Smooth muscle cell (in vitro differentiated cells): ENCODE measurements around the gene RSAD1. TPM values are rescaled to one million over a fixed set of nuclear protein-coding genes. Genes with fewer than 3 reads are reported as not detected.

Experiments
- DNase-seq: peaks from one replicate; lab custom pipeline; 2025; ENCODE audit not compliant: unreplicated experiment; lab: John Stamatoyannopoulos, UW
- H2AFZ ChIP-seq: fragments of 200-600 bp; sonication (generic); 2 replicates; pipeline ENCODE4 v1.6.0; 2016; ENCODE audit warnings: antibody characterized with exemption, low read depth, mild to moderate bottlenecking
- H3F3A ChIP-seq: fragments of 200-600 bp; sonication (generic); 2 replicates; pipeline ENCODE4 v1.6.0; 2017; ENCODE audit warnings: antibody characterized with exemption, low read depth
- H3K27ac ChIP-seq: fragments of 200-600 bp; sonication (generic); 2 replicates; pipeline ENCODE4 v1.5.1; 2016; ENCODE audit warnings: low read depth, mild to moderate bottlenecking
- H3K27me3 ChIP-seq: fragments of 200-600 bp; sonication (generic); 2 replicates; pipeline ENCODE4 v1.6.1; 2016; ENCODE audit warnings: low read depth, mild to moderate bottlenecking
- H3K36me3 ChIP-seq: fragments of 200-600 bp; sonication (generic); 2 replicates; pipeline ENCODE4 v1.5.1; 2016; ENCODE audit warnings: low read depth
- H3K4me1 ChIP-seq: fragments of 200-600 bp; sonication (generic); 2 replicates; pipeline ENCODE4 v1.5.1; 2016; ENCODE audit warnings: low read depth
- H3K4me2 ChIP-seq: fragments of 200-600 bp; sonication (generic); 2 replicates; pipeline ENCODE4 v1.6.0; 2016; ENCODE audit warnings: mild to moderate bottlenecking
- H3K4me3 ChIP-seq: fragments of 200-600 bp; sonication (generic); 2 replicates; pipeline ENCODE4 v1.5.1; 2016; ENCODE audit warnings: mild to moderate bottlenecking
- H3K79me2 ChIP-seq: fragments of 200-600 bp; sonication (generic); 2 replicates; pipeline ENCODE4 v1.6.0; 2016; ENCODE audit warnings: low read depth, mild to moderate bottlenecking
- H3K9ac ChIP-seq: fragments of 200-600 bp; sonication (generic); 2 replicates; pipeline ENCODE4 v1.6.0; 2016; ENCODE audit warnings: low read depth
- H3K9me3 ChIP-seq: fragments of 200-600 bp; sonication (generic); replicated peaks from 2 replicates; pipeline ENCODE4 v1.5.1; 2016; ENCODE audit warnings: low read depth
- H4K20me1 ChIP-seq: fragments of 200-600 bp; sonication (generic); 2 replicates; pipeline ENCODE4 v1.6.0; 2016; ENCODE audit warnings: low read depth
- CTCF ChIP-seq: fragments of 200-600 bp; sonication (generic); IDR thresholded peaks from 2 replicates; pipeline ENCODE4 v1.5.1; 2017; ENCODE audit warnings: borderline replicate concordance, mild to moderate bottlenecking, antibody characterized with exemption; ENCODE audit not compliant: insufficient read depth, poor library complexity, severe bottlenecking
- WGBS: methylation state at CpG from one replicate; pipeline ENCODE4 v1.1.7; 2016; ENCODE audit warnings: low lambda C conversion rate; 5-methylcytosine and 5-hydroxymethylcytosine counted together
- polyA plus RNA-seq: library from polyadenylated mRNA; unstranded; fragments of >200 nt; fragmentation: Nextera tagmentation; extraction: Ambion mirVana; gene quantifications from 2 replicates; pipeline ENCODE4 v1.2.1, GENCODE V29; 2016
- total RNA-seq: library from RNA; depleted of rRNA; stranded (reverse); fragments of >200 nt; gene quantifications from 2 replicates; pipeline ENCODE4 v1.2.3, GENCODE V29; 2014

Gene RSAD1
- total and polyA plus RNA-seq, 2 experiments from 2014 or later: 11.4 to 21.1 TPM

- WGBS: 91% methylated on average over 4 of the region's 4 CpGs
- DNase-seq: no peak
- Histone ChIP-seq H3F3A (peaks cover 13% of the 10 kb centered on the region), H3K4me3 (no peak overlapping the region), H3K4me1 (peaks cover 14% of the 10 kb centered on the region), H4K20me1 (no peaks in the 10 kb centered on the region), H2AFZ (no peak overlapping the region), H3K36me3 (no peaks in the 10 kb centered on the region), H3K79me2 (no peaks in the 10 kb centered on the region), H3K4me2 (no peak overlapping the region), H3K9me3 (no peaks in the 10 kb centered on the region), H3K27ac (no peak overlapping the region), H3K27me3 (no peaks in the 10 kb centered on the region), H3K9ac (no peak overlapping the region)
- no peak for TF ChIP-seq CTCF
Measured at GRCh38 chr17:50513495-50513894, 34.8 kb downstream of the RSAD1 start.

- Histone ChIP-seq H3K9ac (no peak overlapping the region), H3K27ac (no peak overlapping the region), H3K4me2 (no peak overlapping the region), H3K36me3 (no peaks in the 10 kb centered on the region), H4K20me1 (no peaks in the 10 kb centered on the region), H3K79me2 (no peaks in the 10 kb centered on the region), H2AFZ (no peak overlapping the region), H3K27me3 (no peaks in the 10 kb centered on the region), H3K4me3 (no peak overlapping the region), H3K4me1 (peaks cover 6% of the 10 kb centered on the region), H3K9me3 (no peaks in the 10 kb centered on the region), H3F3A (peaks cover 6% of the 10 kb centered on the region)
- 81% methylated on average over 3 of the region's 3 CpGs for WGBS
- no peak for TF ChIP-seq CTCF
- no peak for DNase-seq
Measured at GRCh38 chr17:50514388-50514787, 35.7 kb downstream of the RSAD1 start.

GRCh38 chr17:50514936-50515702 is 36.5 kb downstream of the RSAD1 start:
- H3K27ac ChIP-seq: no peak overlapping the region

More at GRCh38 chr17:50514936-50515702, 36.5 kb downstream of the RSAD1 start:
- 75% methylated on average over 6 of the region's 6 CpGs for WGBS
- no peak for TF ChIP-seq CTCF
- Histone ChIP-seq H4K20me1 (no peaks in the 10 kb centered on the region), H3K79me2 (no peaks in the 10 kb centered on the region), H3K9ac (no peak overlapping the region), H3K4me3 (no peak overlapping the region), H3K9me3 (no peaks in the 10 kb centered on the region), H3K4me2 (no peak overlapping the region), H3F3A (no peaks in the 10 kb centered on the region), H3K36me3 (no peaks in the 10 kb centered on the region), H3K27me3 (no peaks in the 10 kb centered on the region), H2AFZ (no peak overlapping the region), H3K4me1 (peaks cover 6% of the 10 kb centered on the region)
- DNase-seq: no peak
